Inflammatory macrophage treated with lipopolysaccharide for 4 hours (primary cell): ENCODE data around the gene MYO5A.
A peak's percentile ranks its signal among the peaks of the same experiment; 100 is the strongest.
"Not testable (repeated sequence)": the region's sequence is repeated elsewhere in the genome, so short reads cannot be mapped to it uniquely, and the experiment has no call there.

Experiments
- DNase-seq: peaks from one replicate; pipeline ENCODE4 v3.0.0-alpha.2; 2020

Gene MYO5A

DNA sequence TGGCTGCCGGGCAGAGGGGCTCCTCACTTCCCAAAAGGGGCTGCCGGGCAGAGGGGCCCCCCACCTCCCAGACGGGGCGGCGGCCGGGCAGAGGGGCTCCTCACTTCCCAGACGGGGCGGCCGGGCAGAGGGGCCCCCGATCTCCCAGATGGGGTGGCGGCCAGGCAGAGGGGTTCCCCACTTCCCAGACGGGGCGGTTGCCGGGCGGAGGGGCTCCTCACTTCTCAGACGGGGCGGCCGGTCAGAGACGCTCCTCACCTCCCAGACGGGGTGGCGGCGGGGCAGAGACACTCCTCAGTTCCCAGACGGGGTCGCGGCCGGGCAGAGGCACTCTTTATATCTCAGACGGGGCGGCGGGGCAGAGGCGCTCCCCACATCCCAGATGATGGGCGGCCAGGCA, 69.0 kb downstream of the MYO5A start:
- not testable (repeated sequence) for DNase-seq

DNA sequence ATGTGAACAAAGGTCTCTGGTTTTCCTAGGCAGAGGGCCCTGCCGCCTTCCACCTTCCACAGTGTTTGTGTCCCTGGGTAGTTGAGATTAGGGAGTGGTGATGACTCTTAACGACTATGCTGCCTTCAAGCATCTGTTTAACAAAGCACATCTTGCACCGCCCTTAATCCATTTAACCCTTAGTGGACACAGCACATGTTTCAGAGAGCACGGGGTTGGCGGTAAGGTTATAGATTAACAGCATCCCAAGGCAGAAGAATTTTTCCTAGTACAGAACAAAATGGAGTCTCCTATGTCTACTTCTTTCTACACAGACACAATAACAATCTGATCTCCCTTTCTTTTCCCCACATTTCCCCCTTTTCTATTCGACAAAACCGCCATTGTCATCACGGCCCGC, 69.4 kb downstream of the MYO5A start:
- DNase-seq = not testable (repeated sequence)

DNA sequence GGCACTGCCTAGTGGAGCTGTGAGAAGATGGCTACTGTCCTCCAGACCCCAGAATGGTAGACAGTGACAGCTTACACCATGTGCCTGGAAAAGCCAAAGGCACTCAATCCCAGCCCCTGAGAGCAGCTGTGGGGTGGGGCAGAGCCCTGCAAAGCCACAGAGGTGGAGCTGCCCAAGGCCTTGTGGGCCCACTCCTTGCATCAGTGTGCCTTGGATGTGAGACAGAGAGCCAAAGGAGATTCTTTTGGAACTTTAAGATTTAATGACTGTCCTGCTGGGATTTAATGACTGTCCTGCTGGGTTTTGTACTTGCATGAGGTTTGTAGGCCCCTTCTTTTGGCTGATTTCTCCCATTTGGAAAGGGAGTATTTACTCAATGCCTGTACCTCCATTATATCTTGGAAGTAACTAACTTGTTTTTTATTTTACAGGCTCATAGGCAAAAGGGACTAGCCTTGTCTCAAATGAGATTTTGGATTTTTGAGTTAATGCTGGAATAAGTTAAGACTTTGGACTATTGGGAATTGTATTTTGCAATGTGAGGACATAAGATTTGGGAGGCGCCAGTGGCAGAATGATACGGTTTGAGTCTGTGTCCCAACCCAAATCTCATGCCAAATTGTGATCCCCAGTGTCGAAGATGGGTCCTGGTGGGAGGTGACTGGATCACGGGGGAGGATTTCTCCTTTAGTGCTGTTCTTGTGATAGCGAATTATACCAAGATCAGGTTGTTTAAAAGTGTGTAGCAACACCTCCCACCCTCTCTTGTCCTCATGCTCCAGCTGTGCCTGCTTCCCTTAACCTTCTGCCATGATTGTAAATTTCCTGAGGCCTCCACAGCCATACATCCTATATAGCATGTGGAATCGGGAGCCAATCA, 80.4 kb downstream of the MYO5A start:
- no peak for DNase-seq

DNA sequence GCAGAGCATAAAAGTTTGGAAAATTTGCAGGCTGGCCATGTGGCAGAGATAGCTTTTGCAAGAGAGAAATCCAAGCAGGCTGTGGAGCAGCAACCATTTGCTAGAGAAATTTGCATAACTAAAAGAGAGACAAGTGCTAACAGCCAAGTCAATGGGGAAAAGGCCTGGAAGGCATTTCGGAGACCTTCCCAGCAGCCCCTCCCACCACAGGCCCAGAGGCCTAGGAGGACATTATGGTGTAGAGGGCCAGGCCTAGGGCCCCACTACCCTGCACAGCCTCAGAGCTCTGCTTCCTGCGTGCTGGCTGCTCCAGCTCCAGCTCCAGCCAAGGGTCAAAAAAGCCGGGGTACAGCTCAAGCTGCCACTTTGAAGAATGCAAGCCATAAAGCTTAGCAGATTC, 82.7 kb downstream of the MYO5A start:
- DNase-seq = no peak

DNA sequence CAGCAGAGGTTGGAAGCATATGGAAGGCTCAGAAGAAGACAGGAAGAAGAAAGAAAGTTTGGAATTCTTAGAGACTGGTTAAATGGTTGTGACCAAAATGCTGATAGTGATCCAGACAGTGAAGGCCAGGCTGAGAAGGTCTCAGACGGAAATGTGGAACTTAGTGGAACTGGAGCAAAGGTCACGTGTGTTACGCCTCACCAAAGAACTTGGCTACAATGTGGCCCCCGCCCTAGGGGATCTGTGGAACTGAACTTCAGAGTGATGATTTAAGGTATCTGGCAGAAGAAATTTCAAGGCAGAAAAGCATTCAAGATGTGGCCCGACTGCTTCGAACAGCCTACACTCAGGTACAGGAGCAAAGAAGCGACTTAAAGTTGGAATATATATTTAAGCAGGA, 83.1 kb downstream of the MYO5A start:
- peak; percentile 20 for DNase-seq

DNA sequence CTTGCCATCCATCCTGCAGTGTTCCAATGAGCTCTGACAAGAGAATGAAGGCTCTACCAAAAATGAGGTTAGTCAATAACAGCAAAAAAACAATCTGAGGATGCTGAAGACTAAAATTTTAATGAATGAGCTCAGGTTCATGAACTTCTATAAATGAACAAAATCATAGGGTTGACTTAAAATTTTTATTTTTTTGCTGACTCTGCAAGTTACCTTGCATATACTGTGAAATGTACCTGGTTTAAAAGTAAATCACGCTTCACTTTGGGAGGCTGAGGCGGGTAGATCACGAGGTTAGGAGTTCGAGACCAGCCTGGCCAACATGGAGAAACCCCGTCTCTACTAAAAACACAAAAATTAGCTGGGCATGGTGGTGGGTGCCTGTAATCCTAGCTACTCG, 85.5 kb downstream of the MYO5A start:
- DNase-seq = not testable (repeated sequence)

DNA sequence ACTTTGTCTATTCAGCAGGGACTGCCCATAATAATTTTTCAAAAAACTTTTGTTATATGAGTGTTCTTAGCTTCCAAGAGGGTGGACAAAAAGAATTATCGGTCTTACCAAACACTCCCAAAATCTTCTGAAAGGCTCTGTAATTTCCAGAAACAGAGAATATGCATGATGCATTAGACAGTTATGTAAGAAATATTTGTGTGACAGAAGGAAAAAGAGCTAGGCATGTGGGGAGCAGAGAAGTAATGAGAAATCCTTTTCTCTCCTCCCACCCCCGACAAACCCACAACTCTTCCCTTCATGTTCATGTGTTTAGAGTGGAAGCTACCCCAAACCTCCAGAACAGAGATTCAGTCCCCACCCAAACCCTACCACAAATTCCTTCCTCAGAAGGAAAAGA, 86.8 kb downstream of the MYO5A start:
- no peak for DNase-seq

DNA sequence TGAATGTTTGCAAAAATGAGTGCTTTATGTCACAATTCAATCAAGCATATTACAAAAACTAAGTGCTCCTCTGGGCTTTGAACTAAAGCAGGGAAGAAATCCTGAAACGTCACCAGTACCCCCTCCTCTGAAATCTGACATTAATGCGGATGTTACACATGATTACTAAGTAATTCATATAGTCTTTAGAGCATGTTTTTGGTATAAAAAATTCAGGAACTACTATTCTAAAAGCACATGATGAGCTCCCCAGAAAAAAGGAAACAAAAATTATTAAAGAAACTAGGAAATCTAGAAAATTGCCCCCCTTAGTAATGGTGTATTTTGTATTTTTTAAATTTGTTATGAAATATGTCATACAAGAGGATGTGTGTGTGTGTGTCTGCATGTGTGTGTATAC, 87.7 kb downstream of the MYO5A start:
- peak; percentile 52 for DNase-seq

DNA sequence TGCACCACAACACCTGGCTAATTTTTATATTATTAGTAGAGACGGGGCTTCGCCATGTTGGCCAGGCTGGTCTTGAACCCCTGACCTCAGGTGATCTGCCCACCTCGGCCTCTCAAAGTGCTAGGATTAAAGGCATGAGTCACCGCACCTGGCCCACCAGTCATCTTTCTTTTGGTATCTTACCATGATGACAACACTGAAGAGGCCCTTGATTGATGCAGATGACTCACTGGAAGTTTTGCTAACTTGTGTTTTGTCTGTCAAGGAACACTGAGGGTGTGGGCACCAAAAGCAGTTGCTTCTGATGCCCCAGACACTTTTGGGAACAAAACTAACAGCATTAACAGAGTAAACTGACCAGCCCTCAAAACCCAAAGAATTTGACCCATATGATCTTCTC, 88.3 kb downstream of the MYO5A start:
- DNase-seq = peak; percentile 53

DNA sequence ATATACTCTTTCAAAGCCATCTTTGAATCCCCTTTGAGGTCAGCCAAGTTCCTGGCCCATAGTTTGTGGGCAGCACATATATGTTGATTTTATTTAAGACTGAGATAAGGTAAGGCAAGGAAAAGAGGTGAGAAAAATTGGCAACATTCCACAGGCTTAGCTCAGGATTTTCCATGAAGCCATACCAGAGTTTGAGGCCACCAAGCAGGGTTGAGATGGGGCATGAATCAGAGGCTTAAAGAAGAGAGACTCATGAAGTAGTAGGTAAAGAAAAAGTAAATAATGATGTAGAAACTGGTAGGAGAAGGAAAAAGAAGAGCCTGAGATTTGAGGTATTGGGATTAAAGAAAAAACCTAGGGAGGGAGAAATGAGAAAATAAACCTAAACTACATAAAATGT, 89.2 kb downstream of the MYO5A start:
- DNase-seq = no peak

DNA sequence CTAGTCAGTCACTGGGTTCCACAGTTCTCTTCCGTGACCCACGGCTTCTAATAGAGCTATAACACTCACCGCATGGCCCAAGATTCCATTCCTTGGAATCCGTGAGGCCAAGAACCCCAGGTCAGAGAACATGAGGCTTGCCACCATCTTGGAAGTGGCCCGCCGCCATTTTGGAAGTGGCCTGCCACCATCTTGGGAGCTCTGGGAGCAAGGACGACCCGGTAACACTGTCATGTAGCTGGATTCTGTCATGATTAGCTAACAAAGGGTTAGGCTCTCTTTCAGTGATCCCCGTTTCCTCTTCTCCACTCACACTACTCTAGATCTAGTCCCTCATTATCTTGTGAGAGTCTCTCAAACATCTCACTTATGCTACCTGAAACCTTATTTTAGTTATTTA, 89.6 kb downstream of the MYO5A start:
- not testable (repeated sequence) for DNase-seq

DNA sequence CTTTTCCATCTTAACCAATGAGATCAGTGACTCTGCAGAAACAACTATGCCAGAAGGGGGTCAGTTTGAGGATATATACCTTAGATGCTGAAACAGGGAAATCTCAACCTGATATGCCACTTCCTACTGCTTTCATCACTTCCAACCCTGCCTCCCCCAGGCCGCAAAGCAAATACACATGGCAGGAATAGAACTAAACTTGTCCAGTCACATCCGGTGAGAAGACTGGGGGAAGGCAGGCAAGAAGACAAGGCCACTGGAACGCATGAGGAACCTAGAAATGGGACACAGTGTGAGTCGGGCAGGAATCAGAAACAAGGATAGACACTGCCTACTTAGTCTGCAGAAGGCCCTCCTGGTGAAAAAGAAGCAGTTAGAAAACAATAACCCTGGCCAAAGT, 90.6 kb downstream of the MYO5A start:
- DNase-seq = peak; percentile 55

DNA sequence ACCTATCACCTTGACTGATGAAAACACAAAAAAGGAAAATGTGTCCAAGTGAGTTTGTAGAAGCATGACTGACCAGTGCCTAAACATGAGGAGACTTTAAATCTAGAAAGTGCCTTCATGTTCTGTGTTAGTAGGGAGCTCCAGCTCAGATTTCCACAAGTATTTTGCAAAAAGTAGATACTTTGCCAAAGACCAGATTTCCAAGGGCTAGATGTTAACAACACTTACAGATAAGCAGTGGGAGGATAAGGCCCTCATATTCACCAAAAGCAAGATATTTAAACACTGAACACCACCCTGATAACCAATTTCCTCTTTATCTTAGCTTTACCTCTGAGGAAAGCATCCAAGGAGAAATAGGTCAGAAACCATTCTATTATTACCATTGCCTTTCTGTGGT, 91.0 kb downstream of the MYO5A start:
- no peak for DNase-seq

DNA sequence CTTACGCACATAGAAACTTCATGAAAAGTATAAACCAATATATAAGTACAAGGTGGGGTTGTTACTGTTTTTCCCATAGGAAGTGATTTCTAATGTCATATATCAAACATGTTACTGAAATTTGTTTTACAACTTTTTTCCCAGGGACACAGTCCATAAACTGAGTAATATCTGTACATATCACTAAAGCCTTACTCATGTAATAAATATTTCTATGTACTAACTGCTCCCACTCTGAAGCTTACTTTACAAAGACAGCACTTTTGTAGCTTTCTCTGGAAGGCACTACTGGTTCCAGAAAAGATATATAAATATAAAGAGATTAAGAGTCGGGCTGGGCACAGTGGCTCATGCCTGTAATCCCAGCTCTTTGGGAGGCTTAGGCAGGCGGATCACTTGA, 91.7 kb downstream of the MYO5A start:
- no peak for DNase-seq

DNA sequence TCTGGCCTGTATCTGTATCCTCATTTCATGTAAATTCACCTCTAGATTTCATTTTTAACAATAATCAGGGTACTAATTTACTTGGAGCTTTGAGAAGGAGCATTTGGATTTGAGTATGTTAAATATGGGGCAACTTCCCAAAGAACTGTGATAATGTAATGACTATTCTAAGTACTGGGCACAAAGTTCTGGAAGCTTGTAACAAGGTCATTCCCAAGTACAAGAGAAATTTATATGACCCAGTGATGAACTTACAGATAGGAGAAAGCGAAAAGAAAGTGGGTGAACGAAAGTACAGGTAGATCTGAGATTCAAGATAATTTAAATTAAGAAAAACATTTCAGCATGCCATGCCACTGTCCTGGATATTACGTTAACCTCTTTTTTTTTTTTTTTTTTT, 93.8 kb downstream of the MYO5A start:
- DNase-seq = no peak

DNA sequence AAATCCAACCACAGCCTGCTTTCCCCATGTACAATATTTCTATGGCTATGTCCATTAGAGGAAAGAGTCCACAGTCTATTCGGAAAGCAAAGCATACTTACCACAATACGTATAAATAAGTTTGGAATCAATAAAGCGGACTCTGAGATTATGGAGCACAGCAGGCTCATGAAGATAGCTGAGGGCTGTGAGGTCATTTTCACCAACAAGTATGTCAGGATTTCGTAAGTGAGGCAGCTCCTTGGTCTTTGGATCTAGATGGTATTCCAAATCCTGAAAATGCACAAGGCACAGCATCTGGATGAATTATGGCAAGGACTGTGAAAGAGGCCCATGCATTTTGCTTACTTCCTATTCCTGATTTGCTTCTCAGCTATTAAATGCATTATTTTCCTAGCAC, 100.4 kb downstream of the MYO5A start:
- no peak for DNase-seq

DNA sequence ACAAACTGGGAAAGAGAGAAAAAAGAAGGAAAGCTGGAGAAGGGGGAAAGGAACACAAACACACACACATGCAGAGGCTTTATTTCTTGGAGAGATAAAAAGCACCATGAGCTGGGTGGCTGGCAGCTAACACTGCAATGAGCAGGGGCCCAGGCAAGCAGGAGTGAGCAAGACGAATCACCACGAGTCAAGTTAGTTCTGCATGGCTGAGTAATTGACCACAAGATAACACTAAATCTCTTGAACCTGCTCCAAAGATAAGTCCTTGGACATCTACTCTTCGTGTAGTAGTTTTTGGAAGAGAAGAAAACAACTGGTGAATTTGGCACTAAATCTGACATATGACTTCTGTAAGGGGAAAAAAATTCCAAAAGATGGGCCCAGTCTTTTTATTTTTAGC, 100.9 kb downstream of the MYO5A start:
- no peak for DNase-seq

DNA sequence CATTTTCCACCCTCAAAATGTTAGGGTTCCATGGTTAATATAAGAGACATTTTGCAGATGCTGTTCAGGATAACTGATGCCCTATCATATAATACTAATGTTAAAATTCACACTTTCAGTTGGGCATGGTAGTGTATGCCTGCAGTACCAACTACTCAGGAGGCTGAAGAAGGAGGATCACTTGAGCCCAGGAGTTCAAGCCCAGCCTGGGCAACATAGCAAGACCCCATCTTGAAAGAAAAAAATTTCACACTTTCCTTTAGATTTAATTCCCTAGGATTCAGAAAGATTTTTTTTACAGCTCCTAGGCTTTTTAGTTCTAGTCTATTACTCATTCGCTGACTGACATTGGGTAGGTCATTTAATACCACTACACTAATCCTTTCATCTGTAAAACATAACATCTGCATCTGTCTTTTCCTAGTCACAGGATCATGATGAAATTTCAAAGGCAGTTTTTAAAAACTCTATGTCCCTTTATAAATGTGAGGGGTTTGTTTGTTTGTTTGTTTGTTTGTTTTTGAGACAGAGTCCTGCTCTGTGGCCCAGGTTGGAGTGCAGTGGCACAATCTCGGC, 103.7 kb downstream of the MYO5A start:
- DNase-seq = no peak

DNA sequence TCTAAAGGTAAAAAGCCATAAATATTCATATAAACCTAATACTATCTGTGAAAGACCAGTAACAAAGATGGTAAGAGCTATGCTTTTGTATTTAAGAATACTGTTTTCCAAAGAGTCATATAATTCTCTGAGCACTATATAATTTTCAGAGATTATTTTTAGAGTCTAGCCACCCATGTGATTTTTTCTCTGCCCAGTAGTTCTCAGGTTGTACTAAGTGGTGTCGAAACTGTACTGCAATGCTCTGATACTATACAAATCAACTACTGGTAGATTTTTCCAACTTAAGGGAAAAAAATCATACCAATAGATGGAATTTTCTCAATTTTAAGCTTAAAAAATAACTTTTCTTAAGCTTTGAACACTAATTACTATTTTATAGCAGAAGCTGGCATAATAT, 104.8 kb downstream of the MYO5A start:
- no peak for DNase-seq

DNA sequence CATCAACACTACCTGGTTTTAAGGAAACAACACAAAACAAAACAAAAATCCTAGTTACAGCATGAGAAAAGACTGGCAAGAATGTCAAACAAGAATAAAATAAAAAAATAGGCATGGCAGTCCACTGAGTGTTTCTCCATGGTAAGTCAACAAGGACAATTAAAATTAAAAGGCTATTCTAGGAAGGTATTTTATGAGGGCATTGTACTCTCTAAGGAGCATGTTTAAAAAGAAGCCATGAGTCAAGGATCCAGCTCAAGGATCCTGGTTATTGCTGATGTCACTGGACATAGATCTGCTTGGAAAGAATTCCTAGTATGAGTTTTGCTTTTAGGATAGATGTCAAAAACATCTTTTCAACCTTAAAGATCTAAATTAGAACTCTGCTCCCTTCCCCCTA, 106.7 kb downstream of the MYO5A start:
- no peak for DNase-seq

DNA sequence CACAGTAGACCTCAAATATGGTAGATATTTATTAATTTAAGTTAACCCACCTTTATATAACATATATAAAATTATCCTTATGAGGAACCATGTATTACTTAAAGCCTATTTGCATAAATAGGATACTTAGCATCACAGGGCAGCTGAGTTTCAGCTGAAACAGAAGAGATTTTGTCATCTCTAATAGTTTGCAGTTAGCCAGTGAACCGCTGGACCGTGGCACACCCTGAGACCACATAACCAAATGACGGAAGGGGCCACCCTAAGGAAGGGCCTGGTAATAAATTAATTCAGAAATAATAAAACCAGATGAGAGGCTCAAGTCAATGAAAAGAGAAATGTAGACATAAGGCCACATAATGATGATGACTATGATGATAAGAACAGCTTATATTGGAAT, 107.7 kb downstream of the MYO5A start:
- DNase-seq = no peak

DNA sequence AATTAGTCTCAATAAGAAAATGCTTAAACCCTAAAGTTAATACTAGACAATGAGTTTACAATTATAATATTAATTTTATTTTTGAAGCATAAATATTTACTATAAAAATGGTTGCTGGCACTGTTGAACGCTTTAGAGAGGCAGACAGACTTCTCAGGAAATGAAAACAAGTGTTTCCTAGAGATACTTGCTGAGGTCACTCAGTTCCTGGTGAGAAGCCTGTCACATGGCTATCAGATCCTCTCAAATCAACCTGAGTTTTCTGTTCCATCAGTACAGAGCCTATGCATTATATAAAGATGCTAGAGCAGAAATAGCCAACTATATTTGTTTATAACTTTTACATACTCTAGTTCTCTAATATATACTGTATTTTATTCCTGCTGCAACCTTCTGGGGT, 109.2 kb downstream of the MYO5A start:
- DNase-seq = peak; percentile 7

DNA sequence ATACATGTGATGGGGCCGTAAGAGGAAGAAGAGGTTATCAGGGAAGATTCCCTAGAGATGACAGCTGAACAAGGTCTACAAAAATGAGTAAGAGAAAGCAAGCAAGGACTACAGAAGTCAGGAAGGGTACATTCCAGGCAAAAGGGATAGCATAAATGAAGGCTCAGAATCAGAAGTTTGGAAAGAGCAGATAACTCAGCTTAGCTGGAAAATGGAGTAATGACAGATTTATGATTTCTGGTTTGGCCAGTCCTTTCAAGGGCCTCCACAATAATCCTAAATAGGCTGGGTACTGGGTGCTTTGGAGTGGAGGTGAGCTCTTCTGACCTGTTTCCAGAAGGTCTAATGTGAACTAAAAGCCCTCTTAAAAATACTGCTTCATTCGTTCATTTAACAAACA, 110.7 kb downstream of the MYO5A start:
- no peak for DNase-seq

DNA sequence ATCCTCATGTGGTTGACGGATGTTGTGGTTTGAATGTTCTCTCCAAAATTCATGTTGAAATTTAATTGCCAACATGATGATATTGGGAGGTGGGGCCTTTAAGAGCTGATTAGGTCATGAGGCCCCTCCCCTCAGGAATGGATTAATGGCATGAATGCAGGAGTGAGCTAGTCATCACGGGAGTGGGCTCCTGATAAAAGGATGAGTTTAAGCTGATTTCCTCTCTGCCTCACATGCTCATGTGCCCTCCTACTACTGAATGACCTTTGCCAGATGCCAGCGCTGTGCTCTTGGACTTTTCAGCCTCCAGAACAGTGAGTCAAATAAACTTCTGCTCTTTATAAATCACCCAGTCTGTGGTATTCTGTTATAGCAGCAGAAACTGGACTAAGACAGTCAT, 111.2 kb downstream of the MYO5A start:
- peak; percentile 4 for DNase-seq

DNA sequence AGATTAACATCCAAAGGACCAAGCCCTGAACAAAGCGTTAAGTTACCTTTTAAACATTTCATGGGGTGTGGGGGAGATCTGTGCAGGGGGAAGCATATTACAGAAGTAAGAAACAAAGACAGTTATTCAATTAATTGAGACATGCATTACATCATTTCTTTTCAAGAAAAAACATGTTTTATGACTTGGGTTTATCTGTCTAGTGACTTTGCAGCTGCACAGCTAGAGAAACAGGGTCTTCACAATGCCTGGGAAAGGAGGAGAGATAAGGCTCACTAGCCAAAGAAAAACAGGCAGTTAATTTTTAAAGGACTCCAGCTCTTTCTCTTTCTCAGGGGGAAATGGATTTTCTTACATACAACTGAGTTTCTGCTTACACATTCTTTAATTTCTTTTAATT, 112.1 kb downstream of the MYO5A start:
- not testable (repeated sequence) for DNase-seq
